SJSA1 (cell line): ENCODE results near the gene PXDN. TPM values are rescaled to one million over a fixed set of nuclear protein-coding genes. Genes with fewer than 3 reads are reported as not detected.

ENCODE experiments used
- DNase-seq, 2 experiments: peaks; one replicate each; pipeline ENCODE4 v3.0.0-alpha.2; 2015 to 2020; ENCODE audit warnings: low spot score in 2 of 2, low read depth in 1 of 2
- H3K27ac ChIP-seq: fragments of 250-450 bp; sonication (Bioruptor Pico); 2 replicates; pipeline ENCODE4 v1.5.1; 2020; ENCODE audit warnings: mild to moderate bottlenecking, moderate library complexity
- H3K27me3 ChIP-seq: fragments of 250-450 bp; sonication (Bioruptor Pico); replicated peaks from 2 replicates; pipeline ENCODE4 v1.5.1; 2020; ENCODE audit warnings: mild to moderate bottlenecking, moderate library complexity
- H3K36me3 ChIP-seq: fragments of 250-450 bp; sonication (Bioruptor Pico); 2 replicates; pipeline ENCODE4 v1.5.1; 2020; ENCODE audit warnings: mild to moderate bottlenecking
- H3K4me1 ChIP-seq: fragments of 250-450 bp; sonication (Bioruptor Pico); replicated peaks from 2 replicates; pipeline ENCODE4 v1.6.1; 2021; ENCODE audit warnings: mild to moderate bottlenecking
- H3K4me3 ChIP-seq: fragments of 250-450 bp; sonication (Bioruptor Pico); 2 replicates; pipeline ENCODE4 v1.5.1; 2020; ENCODE audit warnings: mild to moderate bottlenecking
- H3K9me3 ChIP-seq: fragments of 250-450 bp; sonication (Bioruptor Pico); replicated peaks from 2 replicates; pipeline ENCODE4 v1.5.1; 2020; ENCODE audit warnings: mild to moderate bottlenecking
- total RNA-seq: library from RNA; depleted of rRNA; stranded (reverse); fragments of >200 nt; shearing (Covaris generic); gene quantifications from 2 replicates; pipeline ENCODE4 v1.2.3, GENCODE V29; 2014

PXDN gene
- total RNA-seq, 1 experiment from 2014 or later: 310 TPM

- Histone ChIP-seq H3K4me3 (no peak overlapping the region), H3K27ac (no peak overlapping the region), H3K36me3 (peaks cover 97% of the 10 kb centered on the region), H3K27me3 (no peaks in the 10 kb centered on the region), H3K9me3 (no peaks in the 10 kb centered on the region), H3K4me1 (peaks cover 27% of the 10 kb centered on the region)
- peak in 1 of 2 experiments; percentile 37 for DNase-seq
Observed at GRCh38 chr2:1648241-1649102, 95.8 kb downstream of the PXDN start.

GRCh38 chr2:1647417-1648240 lies 96.7 kb downstream of the PXDN start:
- H3K9me3 ChIP-seq: no peaks in the 10 kb centered on the region
- H3K4me3 ChIP-seq: no peak overlapping the region
- H3K36me3 ChIP-seq: peaks cover 97% of the 10 kb centered on the region
- H3K4me1 ChIP-seq: peaks cover 20% of the 10 kb centered on the region
- peak in 1 of 2 experiments; percentile 37 for DNase-seq
- H3K27me3 ChIP-seq: no peaks in the 10 kb centered on the region
- no peak overlapping the region for H3K27ac ChIP-seq

- peak in 1 of 2 experiments; percentile 38 for DNase-seq
- no peak overlapping the region for H3K4me3 ChIP-seq
- H3K4me1 ChIP-seq: peaks cover 28% of the 10 kb centered on the region
- no peak overlapping the region for H3K27ac ChIP-seq
- H3K27me3 ChIP-seq: no peaks in the 10 kb centered on the region
- H3K36me3 ChIP-seq: peaks cover 96% of the 10 kb centered on the region
- H3K9me3 ChIP-seq: no peaks in the 10 kb centered on the region
Observed at GRCh38 chr2:1645761-1646476, 98.4 kb downstream of the PXDN start.

GRCh38 chr2:1644427-1644826 lies 99.9 kb downstream of the PXDN start:
- peaks cover 28% of the 10 kb centered on the region for H3K4me1 ChIP-seq
- H3K36me3 ChIP-seq: peaks cover 93% of the 10 kb centered on the region
- DNase-seq: peak in 1 of 2 experiments; percentile 33
- no peak overlapping the region for H3K4me3 ChIP-seq
- H3K9me3 ChIP-seq: no peaks in the 10 kb centered on the region
- H3K27ac ChIP-seq: no peak overlapping the region
- no peaks in the 10 kb centered on the region for H3K27me3 ChIP-seq

- Histone ChIP-seq H3K36me3 (peaks cover 93% of the 10 kb centered on the region), H3K4me3 (no peak overlapping the region), H3K27ac (no peak overlapping the region), H3K9me3 (no peaks in the 10 kb centered on the region), H3K4me1 (peaks cover 38% of the 10 kb centered on the region), H3K27me3 (no peaks in the 10 kb centered on the region)
- no peak for DNase-seq
Observed at GRCh38 chr2:1642993-1643619, 101.2 kb downstream of the PXDN start.

GRCh38 chr2:1642066-1642861 lies 102.1 kb downstream of the PXDN start:
- Histone ChIP-seq H3K36me3 (peaks cover 87% of the 10 kb centered on the region), H3K27me3 (no peaks in the 10 kb centered on the region), H3K27ac (no peak overlapping the region), H3K4me3 (no peak overlapping the region), H3K9me3 (no peaks in the 10 kb centered on the region), H3K4me1 (peaks cover 41% of the 10 kb centered on the region)
- peak in 1 of 2 experiments; percentile 34 for DNase-seq

- peak in 1 of 2 experiments; percentile 37 for DNase-seq
- Histone ChIP-seq H3K36me3 (peaks cover 79% of the 10 kb centered on the region), H3K9me3 (no peaks in the 10 kb centered on the region), H3K27ac (no peak overlapping the region), H3K4me3 (no peak overlapping the region), H3K27me3 (no peaks in the 10 kb centered on the region), H3K4me1 (peaks cover 48% of the 10 kb centered on the region)
Observed at GRCh38 chr2:1641523-1641922, 102.8 kb downstream of the PXDN start.

- H3K27me3 ChIP-seq: no peaks in the 10 kb centered on the region
- peaks cover 48% of the 10 kb centered on the region for H3K4me1 ChIP-seq
- H3K27ac ChIP-seq: no peak overlapping the region
- peaks cover 78% of the 10 kb centered on the region for H3K36me3 ChIP-seq
- peak in 1 of 2 experiments; percentile 31 for DNase-seq
- no peak overlapping the region for H3K4me3 ChIP-seq
- H3K9me3 ChIP-seq: no peaks in the 10 kb centered on the region
Observed at GRCh38 chr2:1640301-1641135, 103.8 kb downstream of the PXDN start.

GRCh38 chr2:1639086-1639858 lies 105.0 kb downstream of the PXDN start:
- H3K27me3 ChIP-seq: no peaks in the 10 kb centered on the region
- DNase-seq: peak in 1 of 2 experiments; percentile 36
- H3K9me3 ChIP-seq: no peaks in the 10 kb centered on the region
- peaks cover 60% of the 10 kb centered on the region for H3K4me1 ChIP-seq
- no peak overlapping the region for H3K4me3 ChIP-seq
- H3K27ac ChIP-seq: no peak overlapping the region
- peaks cover 79% of the 10 kb centered on the region for H3K36me3 ChIP-seq

GRCh38 chr2:1638281-1638860 lies 105.9 kb downstream of the PXDN start:
- H3K27ac ChIP-seq: 0 out of 2 replicates have a peak overlapping the region, but pooled peaks have one; percentile 32
- no peaks in the 10 kb centered on the region for H3K27me3 ChIP-seq
- H3K4me1 ChIP-seq: peaks cover 60% of the 10 kb centered on the region
- peak in 1 of 2 experiments; percentile 26 for DNase-seq
- peaks cover 81% of the 10 kb centered on the region for H3K36me3 ChIP-seq
- no peaks in the 10 kb centered on the region for H3K9me3 ChIP-seq
- H3K4me3 ChIP-seq: no peak overlapping the region

GRCh38 chr2:1636791-1637415 lies 107.4 kb downstream of the PXDN start:
- peak; percentile 73 for DNase-seq
- no peaks in the 10 kb centered on the region for H3K27me3 ChIP-seq
- no peak overlapping the region for H3K4me3 ChIP-seq
- peak overlapping the region; percentile 51 for H3K27ac ChIP-seq
- H3K36me3 ChIP-seq: peaks cover 79% of the 10 kb centered on the region
- H3K9me3 ChIP-seq: no peaks in the 10 kb centered on the region
- peaks cover 66% of the 10 kb centered on the region for H3K4me1 ChIP-seq
